ENCODE data around the gene RANBP3. TPM values are rescaled to one million over a fixed set of nuclear protein-coding genes. Genes with fewer than 3 reads are reported as not detected.

RANBP3 gene
- total RNA-seq, 1 donor from 2014 or later: 70.8 TPM

DNA sequence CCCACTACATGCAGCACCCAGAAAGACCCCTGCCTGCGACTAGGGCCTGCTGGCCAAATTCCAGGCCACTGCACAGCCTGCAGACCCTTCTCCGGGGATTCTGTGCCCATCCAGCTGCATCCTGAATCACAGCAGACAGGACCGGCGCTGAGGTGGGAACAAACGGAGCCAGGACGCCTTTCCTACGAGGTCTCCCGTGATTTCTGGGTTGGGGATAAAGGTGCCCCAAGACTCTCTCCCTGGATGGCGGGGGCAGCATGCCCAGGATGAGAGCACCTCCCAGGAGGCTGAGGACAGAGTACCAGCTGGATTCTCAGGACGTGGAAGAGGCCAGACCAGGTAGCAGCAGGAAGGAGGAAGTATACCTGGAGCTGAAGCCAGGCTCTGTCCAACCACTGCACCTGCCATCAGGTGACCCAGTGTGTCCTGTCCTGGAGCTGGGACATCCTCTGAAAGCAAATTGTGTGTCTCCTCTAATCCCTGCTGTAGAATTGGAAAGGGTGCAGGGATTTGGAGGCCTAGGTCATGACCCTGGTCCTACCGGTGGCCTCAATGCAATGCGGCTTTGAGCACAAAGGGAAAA is 104.2 kb downstream of the RANBP3 start:
- ATAC-seq (no peak), DNase-seq (no peak)
- peaks cover 11% of the 10 kb centered on the region for H3K27me3 ChIP-seq (ENCODE audit: low read depth)
- no peak overlapping the region for H3K27ac ChIP-seq
- no peaks in the 10 kb centered on the region for H3K9me3 ChIP-seq
- H3K36me3 ChIP-seq: no peaks in the 10 kb centered on the region
- no peak for TF ChIP-seq CTCF (IDR thresholded peaks at IDR 0.05)
- H3K4me3 ChIP-seq: no peak overlapping the region
- intact Hi-C loops (cut with DNase I): no loop called here
- no peaks in the 10 kb centered on the region for H3K4me1 ChIP-seq

GRCh38 chr19:5870986-5871394 is 107.0 kb downstream of the RANBP3 start:
- H3K4me3 ChIP-seq: no peak overlapping the region
- H3K27ac ChIP-seq: no peak overlapping the region
- H3K9me3 ChIP-seq: no peaks in the 10 kb centered on the region
- intact Hi-C loops (cut with DNase I): no loop called here
- no peaks in the 10 kb centered on the region for H3K4me1 ChIP-seq
- no peaks in the 10 kb centered on the region for H3K36me3 ChIP-seq
- ATAC-seq (no peak), DNase-seq (no peak)
- no peaks in the 10 kb centered on the region for H3K27me3 ChIP-seq (ENCODE audit: low read depth)
- no peak for TF ChIP-seq CTCF (IDR thresholded peaks at IDR 0.05)

GRCh38 chr19:5867201-5868136 is 110.5 kb downstream of the RANBP3 start:
- ATAC-seq (peak in 1 of 2 donors; percentile 29), DNase-seq (no peak)
- Histone ChIP-seq H3K9me3 (no peaks in the 10 kb centered on the region), H3K4me1 (no peaks in the 10 kb centered on the region), H3K4me3 (no peak overlapping the region), H3K36me3 (no peaks in the 10 kb centered on the region), H3K27me3 (ENCODE audit: low read depth) (no peaks in the 10 kb centered on the region), H3K27ac (no peak overlapping the region)
- TF ChIP-seq CTCF (IDR thresholded peaks at IDR 0.05): no peak
- intact Hi-C loops (cut with DNase I): no loop called here

Other genes with a start within 250 kb of the RANBP3 start
- gene PRR22, start 193.4 kb downstream of the RANBP3 start, total RNA-seq: 2.7 TPM
- gene DUS3L, start 187.0 kb downstream of the RANBP3 start, total RNA-seq: 24.3 TPM
- gene NRTN, start 173.1 kb downstream of the RANBP3 start, total RNA-seq: 2.7 TPM
- 1.1 TPM for gene FUT6, start 138.4 kb downstream of the RANBP3 start, total RNA-seq
- 11.3 TPM for gene FUT3, start 126.7 kb downstream of the RANBP3 start, total RNA-seq
- gene FUT5, start 107.6 kb downstream of the RANBP3 start, total RNA-seq: not detected
- gene NDUFA11, start 74.3 kb downstream of the RANBP3 start, total RNA-seq: 150 TPM
- 8.1 TPM for gene VMAC, start 73.3 kb downstream of the RANBP3 start, total RNA-seq
- 76.7 TPM for gene CAPS, start 63.9 kb downstream of the RANBP3 start, total RNA-seq
- 20.9 TPM for gene RFX2, start 132.4 kb upstream of the RANBP3 start, total RNA-seq
- 0.30 TPM for gene ACSBG2, start 157.5 kb upstream of the RANBP3 start, total RNA-seq

Data from lower lobe of right lung (tissue), 2 donors.